Hepatocyte (in vitro differentiated cells): Measurements from ENCODE around the gene ATP5PF. TPM values are rescaled to one million over a fixed set of nuclear protein-coding genes. Genes with fewer than 3 reads are reported as not detected.
"Not testable (repeated sequence)": the region's sequence is repeated elsewhere in the genome, so short reads cannot be mapped to it uniquely, and the experiment has no call there.

Experiments
- DNase-seq: peaks from one replicate; pipeline ENCODE4 v3.0.0-alpha.2; 2016; ENCODE audit warnings: low spot score
- H2AFZ ChIP-seq: fragments of 200-600 bp; sonication (generic); 2 replicates; pipeline ENCODE4 v1.6.0; 2016; ENCODE audit warnings: antibody characterized with exemption, mild to moderate bottlenecking
- H3K27ac ChIP-seq: fragments of 200-600 bp; sonication (generic); 2 replicates; pipeline ENCODE4 v1.5.1; 2016; ENCODE audit warnings: mild to moderate bottlenecking
- H3K27me3 ChIP-seq: fragments of 200-600 bp; sonication (generic); 2 replicates; pipeline ENCODE4 v1.6.1; 2016
- H3K36me3 ChIP-seq: fragments of 200-600 bp; sonication (generic); replicated peaks from 2 replicates; pipeline ENCODE4 v1.5.1; 2016; ENCODE audit warnings: low read depth; ENCODE audit not compliant: insufficient read depth
- H3K4me1 ChIP-seq: fragments of 200-600 bp; sonication (generic); 2 replicates; pipeline ENCODE4 v1.5.1; 2016; ENCODE audit warnings: mild to moderate bottlenecking, moderate library complexity; ENCODE audit not compliant: insufficient read depth
- H3K4me2 ChIP-seq: fragments of 200-600 bp; sonication (generic); 2 replicates; pipeline ENCODE4 v1.6.0; 2016
- H3K4me3 ChIP-seq: fragments of 200-600 bp; sonication (generic); 2 replicates; pipeline ENCODE4 v1.5.1; 2016; ENCODE audit warnings: mild to moderate bottlenecking
- H3K79me2 ChIP-seq: fragments of 200-600 bp; sonication (generic); 2 replicates; pipeline ENCODE4 v1.6.0; 2017; ENCODE audit warnings: mild to moderate bottlenecking
- H3K9me2 ChIP-seq: fragments of 200-600 bp; sonication (generic); replicated peaks from 2 replicates; pipeline ENCODE4 v1.6.0; 2017; ENCODE audit warnings: mild to moderate bottlenecking; ENCODE audit not compliant: insufficient read depth
- H3K9me3 ChIP-seq: fragments of 200-600 bp; sonication (generic); 2 replicates; pipeline ENCODE4 v1.5.1; 2016; ENCODE audit warnings: low read depth, mild to moderate bottlenecking
- H4K20me1 ChIP-seq: fragments of 200-600 bp; sonication (generic); 2 replicates; pipeline ENCODE4 v1.6.0; 2016; ENCODE audit warnings: mild to moderate bottlenecking; ENCODE audit not compliant: insufficient read depth, poor library complexity, severe bottlenecking
- EZH2 ChIP-seq: fragments of 200-600 bp; sonication (generic); IDR thresholded peaks from 2 replicates; pipeline ENCODE4 v1.6.1; 2016; ENCODE audit warnings: antibody characterized with exemption, mild to moderate bottlenecking, borderline replicate concordance
- EZH2phosphoT487 ChIP-seq: fragments of 200-600 bp; sonication (generic); IDR thresholded peaks from one replicate; pipeline ENCODE4 v1.6.1; 2018; ENCODE audit warnings: antibody characterized with exemption, mild to moderate bottlenecking, low read depth, moderate library complexity; ENCODE audit not compliant: unreplicated experiment, severe bottlenecking
- WGBS: methylation state at CpG from one replicate; pipeline ENCODE4 v1.1.6; 2016; ENCODE audit warnings: low lambda C conversion rate; ENCODE audit errors: missing lambda C conversion rate; 5-methylcytosine and 5-hydroxymethylcytosine counted together
- polyA plus RNA-seq: library from polyadenylated mRNA; unstranded; fragments of >200 nt; fragmentation: Nextera tagmentation; extraction: Ambion mirVana; gene quantifications from 2 replicates; pipeline ENCODE4 v1.2.1, GENCODE V29; 2016
- total RNA-seq: library from RNA; depleted of rRNA; stranded (reverse); fragments of >200 nt; gene quantifications from 2 replicates; pipeline ENCODE4 v1.2.3, GENCODE V29; 2014
- TF ChIP-seq, protein P1 (sequence below): fragments of 200-600 bp; sonication (generic); IDR thresholded peaks from 2 replicates; pipeline ENCODE4 v1.5.1; 2016; ENCODE audit warnings: antibody characterized with exemption, mild to moderate bottlenecking; ENCODE audit not compliant: poor library complexity

Gene ATP5PF
- total and polyA plus RNA-seq, 2 experiments from 2014 or later: 178 to 510 TPM

DNA sequence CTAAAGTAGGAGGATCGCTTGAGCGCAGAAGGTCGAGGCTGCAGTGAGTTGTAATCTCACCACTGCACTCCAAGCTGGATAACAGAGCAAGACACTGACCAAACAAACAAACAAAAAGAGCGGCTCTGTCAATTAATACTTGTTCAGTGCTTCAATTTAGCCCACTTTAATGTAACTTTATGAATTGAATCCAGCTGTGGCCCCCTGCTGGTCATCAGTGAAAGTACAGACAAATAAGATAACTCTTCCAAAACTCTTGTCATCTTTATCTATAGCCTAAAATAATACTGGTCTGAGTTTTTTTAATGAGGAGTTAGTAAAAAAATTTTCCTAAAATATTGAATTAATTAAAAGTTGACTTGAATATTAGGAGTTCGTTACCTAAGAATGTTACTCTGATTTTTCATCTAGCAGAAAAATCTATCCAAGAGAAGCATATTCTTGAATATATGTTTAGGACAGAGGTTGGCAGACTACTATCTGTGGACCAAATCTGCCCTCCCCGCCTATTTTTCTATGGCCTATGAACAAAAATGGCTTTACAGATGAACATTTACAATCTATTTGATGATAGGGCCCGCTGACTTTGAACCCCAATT lies 26.1 kb downstream of the ATP5PF start:
- H3K9me3 ChIP-seq: no peaks in the 10 kb centered on the region
- H3K79me2 ChIP-seq: no peaks in the 10 kb centered on the region
- no peak overlapping the region for H2AFZ ChIP-seq
- no peak for TF ChIP-seq EZH2
- TF ChIP-seq, protein P1, sequence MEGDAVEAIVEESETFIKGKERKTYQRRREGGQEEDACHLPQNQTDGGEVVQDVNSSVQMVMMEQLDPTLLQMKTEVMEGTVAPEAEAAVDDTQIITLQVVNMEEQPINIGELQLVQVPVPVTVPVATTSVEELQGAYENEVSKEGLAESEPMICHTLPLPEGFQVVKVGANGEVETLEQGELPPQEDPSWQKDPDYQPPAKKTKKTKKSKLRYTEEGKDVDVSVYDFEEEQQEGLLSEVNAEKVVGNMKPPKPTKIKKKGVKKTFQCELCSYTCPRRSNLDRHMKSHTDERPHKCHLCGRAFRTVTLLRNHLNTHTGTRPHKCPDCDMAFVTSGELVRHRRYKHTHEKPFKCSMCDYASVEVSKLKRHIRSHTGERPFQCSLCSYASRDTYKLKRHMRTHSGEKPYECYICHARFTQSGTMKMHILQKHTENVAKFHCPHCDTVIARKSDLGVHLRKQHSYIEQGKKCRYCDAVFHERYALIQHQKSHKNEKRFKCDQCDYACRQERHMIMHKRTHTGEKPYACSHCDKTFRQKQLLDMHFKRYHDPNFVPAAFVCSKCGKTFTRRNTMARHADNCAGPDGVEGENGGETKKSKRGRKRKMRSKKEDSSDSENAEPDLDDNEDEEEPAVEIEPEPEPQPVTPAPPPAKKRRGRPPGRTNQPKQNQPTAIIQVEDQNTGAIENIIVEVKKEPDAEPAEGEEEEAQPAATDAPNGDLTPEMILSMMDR: peak; percentile 79
- TF ChIP-seq EZH2phosphoT487: no peak
- H3K9me2 ChIP-seq: no peaks in the 10 kb centered on the region
- DNase-seq: peak; percentile 47
- no peaks in the 10 kb centered on the region for H3K36me3 ChIP-seq
- WGBS: 57% methylated on average over 7 of the region's 7 CpGs
- no peak overlapping the region for H3K27ac ChIP-seq
- no peak overlapping the region for H3K4me2 ChIP-seq
- no peaks in the 10 kb centered on the region for H3K27me3 ChIP-seq
- no peak overlapping the region for H3K4me3 ChIP-seq
- H3K4me1 ChIP-seq: no peaks in the 10 kb centered on the region
- no peaks in the 10 kb centered on the region for H4K20me1 ChIP-seq

DNA sequence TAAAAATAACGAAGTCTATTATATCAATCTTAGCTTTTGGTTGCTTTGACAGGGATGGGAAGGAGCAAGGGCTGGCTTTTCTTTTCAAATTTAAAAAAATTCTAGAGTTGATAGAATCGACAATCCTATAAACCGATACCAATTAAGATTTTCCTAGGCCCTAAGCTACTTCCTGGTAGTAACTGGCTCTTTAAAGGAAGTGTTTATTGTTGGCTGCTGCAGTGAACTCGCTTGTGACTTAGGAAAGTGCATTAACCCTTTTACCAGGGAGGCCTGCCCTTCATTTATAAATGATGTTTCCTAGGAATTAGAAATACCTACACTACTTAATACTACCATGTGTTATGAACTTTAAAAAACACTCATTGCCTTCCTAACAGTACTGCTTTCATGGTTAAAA lies 33.2 kb downstream of the ATP5PF start:
- Histone ChIP-seq H3K4me3 (no peak overlapping the region), H4K20me1 (no peaks in the 10 kb centered on the region), H3K4me1 (no peaks in the 10 kb centered on the region), H3K9me2 (no peaks in the 10 kb centered on the region), H3K4me2 (no peak overlapping the region), H3K27ac (no peak overlapping the region), H3K9me3 (no peaks in the 10 kb centered on the region), H2AFZ (no peak overlapping the region), H3K79me2 (no peaks in the 10 kb centered on the region), H3K36me3 (no peaks in the 10 kb centered on the region), H3K27me3 (no peaks in the 10 kb centered on the region)
- TF ChIP-seq, protein P1: no peak
- no peak for TF ChIP-seq EZH2phosphoT487
- TF ChIP-seq EZH2: no peak
- no peak for DNase-seq
- 69% methylated on average over 4 of the region's 4 CpGs for WGBS

DNA sequence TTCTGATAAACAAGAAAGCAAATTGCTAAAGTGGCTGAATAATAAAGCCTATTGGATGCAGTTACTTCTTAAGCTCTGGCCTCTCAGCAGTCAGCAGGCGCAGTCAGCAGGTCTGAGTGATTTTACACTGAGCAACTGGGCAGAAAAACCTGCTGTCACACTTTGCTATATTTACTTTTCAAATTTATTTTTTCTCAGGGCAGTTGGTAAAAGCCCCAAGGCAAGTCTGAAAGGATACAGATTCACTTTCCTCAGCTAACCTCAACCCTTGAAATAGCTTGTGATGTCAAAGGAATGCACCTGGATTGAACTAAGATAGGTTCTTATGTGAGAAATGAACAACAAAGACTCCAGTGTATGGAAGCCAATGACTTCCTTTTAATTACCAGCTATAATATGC lies 34.0 kb downstream of the ATP5PF start:
- Histone ChIP-seq H3K27ac (no peak overlapping the region), H3K9me2 (no peaks in the 10 kb centered on the region), H3K4me2 (no peak overlapping the region), H3K9me3 (no peaks in the 10 kb centered on the region), H3K36me3 (no peaks in the 10 kb centered on the region), H2AFZ (no peak overlapping the region), H3K4me1 (no peaks in the 10 kb centered on the region), H3K27me3 (no peaks in the 10 kb centered on the region), H3K4me3 (no peak overlapping the region), H3K79me2 (no peaks in the 10 kb centered on the region), H4K20me1 (no peaks in the 10 kb centered on the region)
- TF ChIP-seq, protein P1: no peak
- no peak for TF ChIP-seq EZH2phosphoT487
- TF ChIP-seq EZH2: no peak
- 75% methylated on average over 1 of the region's 1 CpG for WGBS
- peak; percentile 9 for DNase-seq

DNA sequence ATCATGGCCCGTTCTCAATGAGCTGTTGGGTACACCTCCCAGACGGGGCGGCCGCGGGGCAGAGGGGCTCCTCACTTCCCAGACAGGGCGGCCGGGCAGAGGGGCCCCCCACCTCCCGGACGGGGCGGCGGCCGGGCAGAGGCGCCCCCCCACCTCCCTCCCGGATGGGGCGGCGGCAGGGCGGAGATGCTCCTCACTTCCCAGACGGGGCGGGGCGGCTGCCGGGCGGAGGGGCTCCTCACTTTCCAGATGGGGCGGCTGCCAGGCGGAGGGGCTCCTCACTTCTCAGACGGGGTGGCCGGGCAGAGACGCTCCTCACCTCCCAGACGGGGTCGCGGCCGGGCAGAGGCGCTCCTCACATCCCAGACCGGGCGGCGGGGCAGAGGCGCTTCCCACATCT lies 39.2 kb downstream of the ATP5PF start:
- not testable (repeated sequence) for DNase-seq, H3K4me1 ChIP-seq, H2AFZ ChIP-seq, H3K36me3 ChIP-seq, H3K27me3 ChIP-seq, H3K27ac ChIP-seq, H3K79me2 ChIP-seq, H3K4me2 ChIP-seq, H4K20me1 ChIP-seq, H3K9me2 ChIP-seq, H3K9me3 ChIP-seq, H3K4me3 ChIP-seq
- 100% methylated on average over 1 of the region's 36 CpGs for WGBS
